Measurements from ENCODE around the gene IRS2. TPM values are rescaled to one million over a fixed set of nuclear protein-coding genes. Genes with fewer than 3 reads are reported as not detected.

IRS2 gene
- polyA plus RNA-seq, 1 experiment = 1.5 TPM

GRCh38 chr13:109785141-109785891, 1.1 kb downstream of the IRS2 start:
- peaks cover 3% of the 10 kb centered on the region for H3K27me3 ChIP-seq (ENCODE audit: control insufficient read depth, insufficient read depth, low read length)
- POLR2A ChIA-PET = no interaction called here
- CTCF ChIA-PET = interaction anchor here (0.6 to 1.5 kb wide), 19 partner anchors 14 to 871 kb away, joined by 3 to 16 read pairs (median 4); no protein-coding TSS in a partner anchor
- H3K4me3 ChIP-seq (ENCODE audit: low read depth, low read length) = peak overlapping the region; percentile 65
- no peak for TF ChIP-seq CTCF (IDR thresholded peaks at IDR 0.05; ENCODE audit: low read depth, low read length)
- H3K9me3 ChIP-seq (ENCODE audit: control insufficient read depth, insufficient read depth, low read length) = peaks cover 21% of the 10 kb centered on the region; the same call in 1 of the 2 replicates
- DNase-seq (ENCODE audit: low read depth, low spot score) = no peak
- H3K27ac ChIP-seq (ENCODE audit: low read depth, low read length) = no peak overlapping the region

DNA sequence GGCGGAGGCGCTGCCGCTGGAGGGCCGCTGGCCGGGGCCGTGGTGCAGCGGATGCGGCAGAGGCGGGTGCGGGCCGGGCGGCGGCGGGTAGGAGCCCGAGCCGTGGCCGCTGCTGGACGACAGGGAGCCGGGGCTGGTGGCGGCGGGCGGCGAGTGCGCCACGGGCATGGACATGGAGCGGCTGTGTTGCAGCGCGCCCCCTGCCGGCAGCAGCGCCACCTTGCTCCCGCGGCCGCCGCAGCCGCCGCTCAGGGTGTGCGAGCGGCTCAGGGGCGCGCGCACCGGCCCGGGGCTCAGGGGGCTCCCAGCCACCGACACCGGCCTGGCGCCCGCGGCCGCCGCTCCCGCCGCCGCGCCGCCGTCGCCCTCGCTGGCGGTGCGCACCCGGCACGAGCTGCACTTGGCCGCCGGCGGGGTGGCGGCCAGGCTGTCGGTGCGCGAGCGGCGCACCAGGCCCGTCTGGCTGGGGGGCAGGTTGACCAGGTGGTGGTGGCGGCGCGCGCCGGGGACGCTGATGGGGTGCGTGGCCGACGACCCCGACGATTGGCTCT, 1.7 kb downstream of the IRS2 start:
- ChIA-PET POLR2A (no interaction called here), CTCF (interaction anchor here (0.6 to 1.5 kb wide), 17 partner anchors 13 to 870 kb away, joined by 3 to 16 read pairs (median 4); no protein-coding TSS in a partner anchor)
- H3K27me3 ChIP-seq (ENCODE audit: control insufficient read depth, insufficient read depth, low read length) = peaks cover 3% of the 10 kb centered on the region
- no peak for DNase-seq (ENCODE audit: low read depth, low spot score)
- peak; percentile 43 for TF ChIP-seq CTCF (IDR thresholded peaks at IDR 0.05; ENCODE audit: low read depth, low read length)
- H3K9me3 ChIP-seq (ENCODE audit: control insufficient read depth, insufficient read depth, low read length) = peaks cover 21% of the 10 kb centered on the region; the same call in 1 of the 2 replicates
- H3K27ac ChIP-seq (ENCODE audit: low read depth, low read length) = no peak overlapping the region
- peak overlapping the region; percentile 65 for H3K4me3 ChIP-seq (ENCODE audit: low read depth, low read length)

- no peak for DNase-seq (ENCODE audit: low read depth, low spot score)
- ChIA-PET POLR2A (interaction anchor here (1.0 kb wide), 1 partner anchor 326 kb away, joined by 3 read pairs; no protein-coding TSS in a partner anchor), CTCF (interaction anchor here (0.7 to 2.0 kb wide), 8 partner anchors 25 to 870 kb away, joined by 3 to 16 read pairs (median 4); no protein-coding TSS in a partner anchor)
- no peak for TF ChIP-seq CTCF (IDR thresholded peaks at IDR 0.05; ENCODE audit: low read depth, low read length)
- Histone ChIP-seq H3K4me3 (ENCODE audit: low read depth, low read length) (peak overlapping the region; percentile 42; the same call in 1 of the 2 replicates), H3K27ac (ENCODE audit: low read depth, low read length) (no peak overlapping the region), H3K27me3 (ENCODE audit: control insufficient read depth, insufficient read depth, low read length) (peaks cover 3% of the 10 kb centered on the region), H3K9me3 (ENCODE audit: control insufficient read depth, insufficient read depth, low read length) (peaks cover 21% of the 10 kb centered on the region; the same call in 1 of the 2 replicates)
These were observed 2.4 kb downstream of the IRS2 start for GRCh38 chr13:109783815-109784589.

GRCh38 chr13:109783447-109783814, 3.0 kb downstream of the IRS2 start:
- POLR2A ChIA-PET = interaction anchor here (1.0 kb wide), 1 partner anchor 326 kb away, joined by 3 read pairs; no protein-coding TSS in a partner anchor
- DNase-seq (ENCODE audit: low read depth, low spot score) = no peak
- no peak overlapping the region for H3K4me3 ChIP-seq (ENCODE audit: low read depth, low read length)

More at GRCh38 chr13:109783447-109783814, 3.0 kb downstream of the IRS2 start:
- Histone ChIP-seq H3K27me3 (ENCODE audit: control insufficient read depth, insufficient read depth, low read length) (peaks cover under 1% of the 10 kb centered on the region), H3K9me3 (ENCODE audit: control insufficient read depth, insufficient read depth, low read length) (peaks cover 21% of the 10 kb centered on the region; the same call in 1 of the 2 replicates), H3K27ac (ENCODE audit: low read depth, low read length) (no peak overlapping the region)
- TF ChIP-seq CTCF (IDR thresholded peaks at IDR 0.05; ENCODE audit: low read depth, low read length) = no peak
- CTCF ChIA-PET = interaction anchor here (0.7 to 2.0 kb wide), 5 partner anchors 637 to 868 kb away, joined by 3 to 9 read pairs (median 3); no protein-coding TSS in a partner anchor

Data from AG04450 (cell line).